ENCODE results near the gene ADGRG3. TPM values are rescaled to one million over a fixed set of nuclear protein-coding genes. Genes with fewer than 3 reads are reported as not detected.

Gene ADGRG3
- total and polyA plus RNA-seq, 2 of the 13 experiments (the other 11 are each of a cell fraction or from before 2014, with no cell fraction given): 2.7 to 11.8 TPM

GRCh38 chr16:57648581-57649442, 19.3 kb upstream of the ADGRG3 start (continued):
- TF ChIP-seq LRRFIP1 (CRISPR knock-in tag; conservative IDR thresholded peaks at IDR 0.05): no peak
- no peak for TF ChIP-seq ZNF780A (CRISPR knock-in tag; IDR thresholded peaks at IDR 0.05)
- 0 out of 2 replicates have a peak, but pooled peaks have one; percentile 41 for TF ChIP-seq THAP9 (CRISPR knock-in tag; IDR thresholded peaks at IDR 0.05; ENCODE audit: borderline replicate concordance)
- no peak for TF ChIP-seq ZNF138 (CRISPR knock-in tag; IDR thresholded peaks at IDR 0.05; ENCODE audit: low read depth)
- TF ChIP-seq TFE3 (CRISPR knock-in tag; IDR thresholded peaks at IDR 0.05): no peak
- TF ChIP-seq ATM (IDR thresholded peaks at IDR 0.05; ENCODE audit: borderline replicate concordance): no peak
- peak; percentile 71; the same call in 1 of the 2 replicates for TF ChIP-seq ZNF839 (CRISPR knock-in tag; IDR thresholded peaks at IDR 0.05; ENCODE audit: borderline replicate concordance)
- no peak for TF ChIP-seq STAT5B (CRISPR knock-in tag; IDR thresholded peaks at IDR 0.05)
- TF ChIP-seq ZBTB3 (CRISPR knock-in tag; IDR thresholded peaks at IDR 0.05; ENCODE audit: borderline replicate concordance, low read depth): no peak
- no peak for TF ChIP-seq MTA3 (CRISPR knock-in tag; IDR thresholded peaks at IDR 0.05)
- TF ChIP-seq ZFP36L2 (CRISPR knock-in tag; IDR thresholded peaks at IDR 0.05): peak; percentile 32; the same call in 1 of the 2 replicates
- no peak for TF ChIP-seq ZNF281 (CRISPR knock-in tag; IDR thresholded peaks at IDR 0.05; ENCODE audit: borderline replicate concordance)
- no peak for TF ChIP-seq ZNF546 (CRISPR knock-in tag; conservative IDR thresholded peaks at IDR 0.05)
- TF ChIP-seq HDAC2 (CRISPR knock-in tag; IDR thresholded peaks at IDR 0.05): peak; percentile 70; the same call in 1 of the 2 replicates
- no peak for TF ChIP-seq ZUFSP (CRISPR knock-in tag; IDR thresholded peaks at IDR 0.05; ENCODE audit: borderline replicate concordance)
- TF ChIP-seq TARDBP (CRISPR knock-in tag; IDR thresholded peaks at IDR 0.05): peak; percentile 96
- no peak for TF ChIP-seq ZNF225 (CRISPR knock-in tag; IDR thresholded peaks at IDR 0.05)

Data from HepG2 (cell line).